GM19025 (cell line): Measurements from ENCODE around the gene CASP2.

Source experiments
- ATAC-seq: cut with Tn5 transposase; IDR thresholded peaks from one replicate; pipeline ENCODE4 v1.9.1; 2021; ENCODE audit warnings: mild to moderate bottlenecking, low read depth, moderate library complexity; ENCODE audit not compliant: unreplicated experiment

CASP2 gene

DNA sequence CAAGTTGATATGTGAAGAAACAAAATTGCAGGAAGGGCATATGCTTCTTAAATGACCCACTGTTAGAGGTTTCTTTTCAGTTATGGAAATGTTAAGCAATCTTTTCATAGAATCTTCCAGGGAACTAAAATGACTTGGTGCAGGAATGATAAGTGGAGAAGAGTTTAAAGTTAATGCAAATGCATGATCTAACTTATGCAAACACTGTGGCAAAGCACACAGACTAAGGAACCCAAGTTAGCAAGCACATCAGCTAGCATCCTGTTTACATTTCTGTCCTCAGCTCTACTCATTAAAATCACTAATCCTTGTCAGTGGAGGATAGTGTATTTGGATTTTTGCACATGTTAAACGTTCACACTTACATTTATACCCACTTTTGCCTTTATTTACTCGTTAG is 37.1 kb downstream of the CASP2 start:
- no peak for ATAC-seq

- ATAC-seq, result no peak
Observed at GRCh38 chr7:143327903-143328302, 39.8 kb downstream of the CASP2 start.

DNA sequence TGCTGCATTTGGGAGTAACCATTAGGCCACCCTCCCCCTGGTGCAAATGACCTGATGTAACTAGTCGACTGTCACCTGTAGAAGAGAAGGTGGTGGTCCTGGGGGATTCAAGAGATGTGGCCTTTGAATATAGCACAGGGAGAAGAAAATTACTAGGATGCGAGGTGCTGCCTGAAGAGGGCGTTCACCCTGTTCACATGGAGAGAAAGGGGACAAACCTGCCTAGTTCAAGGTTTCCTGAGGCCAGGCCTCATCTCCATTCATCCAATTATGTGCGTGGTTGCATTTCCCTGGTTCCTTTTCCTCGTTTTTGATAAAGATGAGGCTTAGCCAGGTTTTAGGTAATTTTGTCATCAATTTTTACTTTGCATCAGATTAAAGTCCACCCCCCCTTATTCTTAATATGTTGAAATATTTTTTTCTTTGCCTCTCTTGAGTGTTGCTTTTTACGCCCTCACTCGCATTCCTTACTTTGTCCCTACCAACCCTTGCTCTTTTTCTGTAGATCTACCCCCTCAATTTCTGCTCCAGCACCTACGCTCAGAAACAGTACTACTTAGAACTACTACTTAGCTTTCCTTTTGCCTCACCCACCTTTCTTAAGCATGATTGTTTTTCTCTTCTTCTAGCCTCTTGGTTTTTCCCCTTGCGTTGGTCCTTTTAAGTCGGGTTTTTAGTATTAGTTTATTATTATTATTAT is 41.5 kb downstream of the CASP2 start:
- no peak for ATAC-seq

DNA sequence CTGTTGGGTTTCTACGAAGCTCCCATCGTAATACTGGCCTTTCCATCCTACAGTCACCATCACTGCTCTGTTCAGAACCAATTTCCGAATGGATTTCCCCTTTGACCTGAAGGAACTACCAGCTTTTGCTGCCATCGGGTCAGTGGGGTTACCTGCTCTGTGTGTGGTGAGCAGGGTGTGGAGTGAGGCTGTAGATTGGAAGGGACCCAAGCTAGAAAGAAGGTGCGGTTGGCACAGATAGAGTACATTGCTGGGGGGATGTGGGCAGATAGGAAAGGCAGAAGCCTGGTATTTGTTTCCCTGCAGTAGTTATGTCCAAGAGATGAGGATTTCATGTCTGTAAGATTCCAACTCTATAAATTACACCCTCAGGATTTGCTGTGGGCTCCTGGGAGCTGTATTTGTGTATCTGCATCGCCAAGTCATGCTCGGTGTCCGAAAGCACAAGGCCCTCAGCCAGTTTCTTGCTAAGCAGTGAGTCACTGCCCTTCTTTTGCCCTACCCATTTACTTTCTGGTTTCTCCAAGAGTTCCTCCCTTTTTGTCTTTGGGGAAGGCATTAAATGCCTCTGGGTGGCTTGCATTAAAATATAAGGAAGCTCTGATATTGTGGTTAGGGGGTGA is 43.1 kb downstream of the CASP2 start:
- ATAC-seq, result no peak

DNA sequence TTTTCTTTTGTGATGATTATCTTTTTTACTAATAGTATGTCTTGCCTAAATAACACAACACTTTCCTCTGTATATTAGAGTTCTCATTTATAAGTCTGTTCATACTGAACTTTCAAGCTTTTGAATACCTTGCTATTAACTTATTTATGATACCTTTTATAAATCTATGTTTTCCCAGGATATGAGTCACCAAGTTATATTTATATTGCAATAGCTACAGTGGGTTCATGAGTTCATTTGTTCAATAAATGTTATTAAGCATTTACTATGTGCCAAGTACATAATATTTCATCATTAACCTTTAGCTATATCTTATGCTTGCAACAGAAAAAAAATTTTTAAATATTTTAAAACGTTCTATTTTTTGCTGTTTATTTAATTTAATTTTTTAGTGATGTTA is 46.1 kb downstream of the CASP2 start:
- no peak for ATAC-seq

- ATAC-seq, result no peak
Observed at GRCh38 chr7:143337216-143337615, 49.1 kb downstream of the CASP2 start.

- no peak for ATAC-seq
Observed at GRCh38 chr7:143341842-143342241, 53.7 kb downstream of the CASP2 start.

- no peak for ATAC-seq
Observed at GRCh38 chr7:143343596-143343995, 55.4 kb downstream of the CASP2 start.

GRCh38 chr7:143345428-143345900 is 57.3 kb downstream of the CASP2 start:
- peak; percentile 61 for ATAC-seq

DNA sequence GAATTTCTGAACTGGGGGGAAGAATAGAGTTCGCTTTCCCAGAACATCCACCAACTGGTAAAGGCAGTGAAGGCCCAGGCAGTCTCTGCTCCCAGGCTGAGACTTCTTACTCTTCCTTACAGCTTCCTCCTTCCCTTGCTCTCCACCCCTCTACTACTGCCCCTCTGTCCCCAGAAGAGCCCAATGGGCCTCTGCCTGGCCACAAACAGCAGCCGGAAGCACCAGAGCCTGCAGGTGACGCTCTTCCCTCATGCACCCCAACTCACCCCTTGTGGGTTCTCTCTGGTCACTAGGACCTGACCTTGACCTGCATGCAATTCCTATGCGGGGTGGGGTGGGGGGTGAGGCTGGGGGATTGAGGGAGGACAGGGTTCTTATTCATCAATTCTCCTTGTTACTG is 57.9 kb downstream of the CASP2 start:
- ATAC-seq, result no peak

- ATAC-seq, result no peak
Observed at GRCh38 chr7:143347950-143348349, 59.8 kb downstream of the CASP2 start.

- no peak for ATAC-seq
Observed at GRCh38 chr7:143351060-143351459, 62.9 kb downstream of the CASP2 start.

- ATAC-seq, result no peak
Observed at GRCh38 chr7:143351574-143351973, 63.4 kb downstream of the CASP2 start.

GRCh38 chr7:143352531-143353002 is 64.4 kb downstream of the CASP2 start:
- no peak for ATAC-seq

- no peak for ATAC-seq
Observed at GRCh38 chr7:143354376-143354775, 66.2 kb downstream of the CASP2 start.

DNA sequence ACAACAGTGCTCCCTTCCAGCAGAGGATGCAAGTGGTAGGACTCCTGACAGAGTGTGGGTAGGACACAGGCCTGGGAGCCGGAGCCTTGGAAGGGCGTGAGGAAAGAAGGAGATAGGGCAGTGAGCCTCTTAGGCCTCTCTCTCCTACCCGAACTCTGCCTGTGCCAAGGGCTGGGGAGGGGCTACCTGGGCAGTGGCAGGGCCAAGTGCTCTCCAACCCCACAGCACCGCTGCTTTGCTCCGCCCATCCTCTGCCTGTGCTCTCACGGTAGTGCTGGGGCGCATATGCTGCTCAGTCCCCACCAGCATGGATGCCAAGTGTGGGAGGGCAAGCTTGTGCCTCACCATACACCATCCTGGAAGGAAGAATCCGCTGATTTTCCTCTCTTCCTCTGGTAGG is 66.8 kb downstream of the CASP2 start:
- no peak for ATAC-seq

DNA sequence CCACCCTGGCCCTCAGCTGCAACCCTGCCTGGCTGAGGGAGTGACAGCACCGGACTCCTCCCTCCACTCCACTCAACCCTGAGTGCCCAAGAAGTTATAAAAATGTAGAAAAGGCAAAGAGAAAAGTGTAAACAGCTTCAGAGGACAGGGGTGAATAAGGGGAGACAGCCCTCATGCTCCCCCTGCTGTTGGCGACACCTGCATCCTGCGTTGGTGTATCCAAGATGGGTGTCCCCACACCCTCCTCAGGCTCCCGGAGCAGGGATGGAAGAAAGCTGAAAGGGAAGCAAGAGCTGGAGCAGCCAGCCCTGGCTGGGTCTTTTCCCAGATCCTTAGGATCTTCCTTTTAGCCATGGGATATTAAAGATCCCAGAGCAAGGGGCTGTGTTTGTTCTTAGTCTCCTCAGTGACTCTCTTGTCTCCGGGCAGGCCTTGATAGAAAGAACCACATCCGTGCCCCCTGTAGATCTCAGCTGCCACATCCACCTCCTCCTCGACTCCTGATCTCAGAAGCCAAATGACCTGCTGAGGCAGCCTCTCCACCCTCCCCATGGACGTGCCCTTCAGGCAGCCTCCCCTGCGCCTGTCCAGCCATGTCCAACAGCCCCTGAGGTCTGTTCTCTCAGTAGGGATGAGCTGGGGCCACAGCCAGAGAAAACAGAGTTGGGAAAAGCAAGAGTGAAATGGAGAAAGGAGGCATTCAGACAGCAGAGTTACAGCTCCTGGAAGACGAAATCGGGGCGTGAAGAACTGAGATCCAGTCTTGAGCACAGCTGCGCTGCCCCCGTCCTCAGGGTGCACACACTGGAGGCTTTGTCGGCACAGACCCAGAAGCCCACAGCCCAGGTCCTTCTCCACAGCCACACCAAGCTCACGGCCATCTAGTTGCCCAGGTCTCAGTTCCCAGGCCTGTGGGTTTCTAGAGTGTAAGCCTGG is 67.6 kb downstream of the CASP2 start:
- ATAC-seq, result no peak

DNA sequence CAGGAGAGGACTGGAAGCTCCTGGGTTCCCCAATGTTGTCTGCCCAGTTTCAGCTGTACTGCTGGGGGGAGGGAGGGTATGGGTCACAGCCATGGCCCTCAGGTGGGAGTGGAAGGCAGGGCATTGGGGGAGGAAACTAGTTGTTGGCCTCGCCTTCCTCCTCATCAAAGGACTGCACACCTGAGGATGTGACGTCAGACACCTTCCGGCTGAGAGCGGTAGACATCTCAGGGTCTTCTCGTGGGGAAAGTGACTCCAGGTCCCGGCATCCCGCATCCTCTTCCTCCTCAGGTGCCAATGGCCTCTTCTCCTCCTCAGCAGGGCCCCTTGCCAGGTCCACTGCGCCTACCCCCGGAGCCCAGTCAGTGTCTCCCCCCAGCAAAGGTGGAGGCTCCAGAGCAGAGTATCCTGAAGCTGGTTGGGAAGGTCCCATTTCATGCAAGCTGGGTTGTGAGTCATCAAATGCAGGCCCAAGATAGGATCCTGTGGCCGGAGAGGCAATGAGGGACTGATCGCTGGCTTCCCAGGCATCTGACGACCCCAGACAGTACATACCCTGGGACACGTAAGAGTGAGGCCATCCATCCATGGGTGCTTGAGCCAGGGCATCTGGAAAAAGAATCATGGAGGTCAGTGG is 68.4 kb downstream of the CASP2 start:
- no peak for ATAC-seq
